Retinal pigment epithelial cell (primary cell): ENCODE data around the gene SSTR5.

Experiments
- DNase-seq: peaks from one replicate; pipeline ENCODE4 v3.0.0-alpha.2; 2010; ENCODE audit warnings: low read depth
- H3K4me3 ChIP-seq: 2 replicates; pipeline ENCODE4 v1.5.1; 2011; ENCODE audit warnings: mild to moderate bottlenecking, low read length, control low read depth, moderate library complexity
- CTCF ChIP-seq: conservative IDR thresholded peaks from 2 replicates; pipeline ENCODE4 v1.5.1; 2011; ENCODE audit warnings: low read depth, low read length, control low read depth, inconsistent platforms

The SSTR5 gene

GRCh38 chr16:1073566-1074378 lies 1.2 kb downstream of the SSTR5 start:
- H3K4me3 ChIP-seq = no peak overlapping the region
- no peak for DNase-seq
- peak; percentile 33 for TF ChIP-seq CTCF

GRCh38 chr16:1074379-1074649 lies 1.8 kb downstream of the SSTR5 start:
- no peak for TF ChIP-seq CTCF
- no peak for DNase-seq

GRCh38 chr16:1075546-1075945 lies 3.0 kb downstream of the SSTR5 start:
- H3K4me3 ChIP-seq = no peak overlapping the region
- no peak for TF ChIP-seq CTCF
- DNase-seq = no peak

More at GRCh38 chr16:1074379-1074649, 1.8 kb downstream of the SSTR5 start:
- no peak overlapping the region for H3K4me3 ChIP-seq

GRCh38 chr16:1076801-1077576 lies 4.4 kb downstream of the SSTR5 start:
- TF ChIP-seq CTCF = no peak
- no peak for DNase-seq
- no peak overlapping the region for H3K4me3 ChIP-seq

- no peak for TF ChIP-seq CTCF
- DNase-seq = no peak
- H3K4me3 ChIP-seq = no peak overlapping the region
Measured at GRCh38 chr16:1077877-1078578, 5.5 kb downstream of the SSTR5 start.

- DNase-seq = peak; percentile 38
- no peak for TF ChIP-seq CTCF
- no peak overlapping the region for H3K4me3 ChIP-seq
Measured at GRCh38 chr16:1078579-1079021, 6.1 kb downstream of the SSTR5 start.

GRCh38 chr16:1079341-1079740 lies 6.8 kb downstream of the SSTR5 start:
- no peak for DNase-seq
- no peak for TF ChIP-seq CTCF
- no peak overlapping the region for H3K4me3 ChIP-seq
